Neural cell (in vitro differentiated cells): Measurements from ENCODE around the gene SEMA3B. TPM values are rescaled to one million over a fixed set of nuclear protein-coding genes. Genes with fewer than 3 reads are reported as not detected.
"Not testable (repeated sequence)": the region's sequence is repeated elsewhere in the genome, so short reads cannot be mapped to it uniquely, and the experiment has no call there.

Experiments used
- H2AFZ ChIP-seq: fragments of 200-600, 300-800 bp; sonication (generic), shearing (Covaris generic); 2 replicates; pipeline ENCODE4 v1.6.0; 2014; ENCODE audit warnings: low read depth, mild to moderate bottlenecking, antibody characterized with exemption, low read length, moderate library complexity
- H3F3A ChIP-seq: fragments of 200-600 bp; shearing (Covaris generic); 2 replicates; pipeline ENCODE4 v1.6.1; 2016; ENCODE audit warnings: mild to moderate bottlenecking, moderate library complexity, mixed read lengths, antibody characterized with exemption, low read length; ENCODE audit not compliant: insufficient read depth, poor library complexity, severe bottlenecking
- H3K27ac ChIP-seq: fragments of 200-600, 300-800 bp; sonication (generic), shearing (Covaris generic); 2 replicates; pipeline ENCODE4 v1.5.1; 2014; ENCODE audit warnings: mild to moderate bottlenecking, low read length, moderate library complexity
- H3K27me3 ChIP-seq: fragments of 300-800, 200-600 bp; sonication (generic), shearing (Covaris generic); 2 replicates; pipeline ENCODE4 v1.6.0; 2014; ENCODE audit warnings: mild to moderate bottlenecking, low read depth, low read length, moderate library complexity; ENCODE audit not compliant: insufficient read depth
- H3K36me3 ChIP-seq: fragments of 300-800, 200-600 bp; sonication (generic), shearing (Covaris generic); 2 replicates; pipeline ENCODE4 v1.5.1; 2014; ENCODE audit warnings: mild to moderate bottlenecking, antibody characterized with exemption, low read length, moderate library complexity; ENCODE audit not compliant: insufficient read depth
- H3K4me2 ChIP-seq: fragments of 300-800, 200-600 bp; sonication (generic), shearing (Covaris generic); 2 replicates; pipeline ENCODE4 v1.6.0; 2014; ENCODE audit warnings: mild to moderate bottlenecking, low read length
- H3K4me3 ChIP-seq: fragments of 300-800, 200-600 bp; sonication (generic), shearing (Covaris generic); 2 replicates; pipeline ENCODE4 v1.5.1; 2014; ENCODE audit warnings: mild to moderate bottlenecking, low read length, moderate library complexity
- H3K79me2 ChIP-seq: fragments of 200-600 bp; shearing (Covaris generic); replicated peaks from 2 replicates; pipeline ENCODE4 v1.6.0; 2014; ENCODE audit warnings: mild to moderate bottlenecking, low read length, moderate library complexity; ENCODE audit not compliant: insufficient read depth
- H3K9ac ChIP-seq: fragments of 300-800, 200-600 bp; sonication (generic), shearing (Covaris generic); 2 replicates; pipeline ENCODE4 v1.6.1; 2016; ENCODE audit warnings: mild to moderate bottlenecking, low read length, mixed read lengths
- H3K9me2 ChIP-seq: fragments of 200-600 bp; shearing (Covaris generic); 2 replicates; pipeline ENCODE4 v1.6.1; 2016; ENCODE audit warnings: mild to moderate bottlenecking, low read length, mixed read lengths; ENCODE audit not compliant: insufficient read depth
- H3K9me3 ChIP-seq: fragments of 200-600, 300-800 bp; sonication (generic), shearing (Covaris generic); 2 replicates; pipeline ENCODE4 v1.6.1; 2016; ENCODE audit warnings: mild to moderate bottlenecking, mixed run types, low read length, moderate library complexity, mixed read lengths
- H4K20me1 ChIP-seq: fragments of 200-600 bp; shearing (Covaris generic); 2 replicates; pipeline ENCODE4 v1.6.1; 2016; ENCODE audit warnings: mild to moderate bottlenecking, mixed run types; ENCODE audit not compliant: insufficient read depth
- CTCF ChIP-seq: fragments of 450-650 bp; IDR thresholded peaks from 2 replicates; pipeline ENCODE4 v1.5.1; 2014; ENCODE audit warnings: antibody characterized with exemption, mild to moderate bottlenecking, moderate library complexity; ENCODE audit not compliant: poor library complexity, severe bottlenecking
- EP300 ChIP-seq: fragments of 450-650 bp; conservative IDR thresholded peaks from 2 replicates; pipeline ENCODE4 v1.6.1; 2014; ENCODE audit warnings: antibody characterized with exemption, mild to moderate bottlenecking, moderate library complexity; ENCODE audit not compliant: poor library complexity, severe bottlenecking
- EZH2 ChIP-seq: fragments of 200-600, 300-800 bp; shearing (Covaris generic), sonication (generic); IDR thresholded peaks from 2 replicates; pipeline ENCODE4 v1.6.1; 2014; ENCODE audit warnings: antibody characterized with exemption, low read length, borderline replicate concordance, mild to moderate bottlenecking; ENCODE audit not compliant: insufficient read depth, poor library complexity, severe bottlenecking
- MXI1 ChIP-seq: fragments of 450-650 bp; conservative IDR thresholded peaks from 2 replicates; pipeline ENCODE4 v1.6.1; 2014; ENCODE audit warnings: antibody characterized with exemption, mild to moderate bottlenecking; ENCODE audit not compliant: poor library complexity, severe bottlenecking
- POLR2AphosphoS5 ChIP-seq: IDR thresholded peaks from 2 replicates; pipeline ENCODE4 v1.6.1; 2012
- RAD21 ChIP-seq: fragments of 450-650 bp; conservative IDR thresholded peaks from 2 replicates; pipeline ENCODE4 v1.6.1; 2014; ENCODE audit warnings: antibody characterized with exemption, mild to moderate bottlenecking, moderate library complexity
- REST ChIP-seq: IDR thresholded peaks from 2 replicates; pipeline ENCODE4 v1.6.1; 2012; ENCODE audit warnings: borderline replicate concordance
- SMC3 ChIP-seq: fragments of 450-650 bp; conservative IDR thresholded peaks from 2 replicates; pipeline ENCODE4 v1.6.1; 2014; ENCODE audit warnings: antibody characterized with exemption, mild to moderate bottlenecking, moderate library complexity; ENCODE audit not compliant: poor library complexity
- TAF1 ChIP-seq: IDR thresholded peaks from 2 replicates; pipeline ENCODE4 v1.6.1; 2012; ENCODE audit warnings: low read depth
- polyA plus RNA-seq: library from polyadenylated mRNA; depleted of rRNA; stranded (reverse); fragments of >200 nt; gene quantifications from 2 replicates; pipeline ENCODE4 v1.2.3, GENCODE V29; 2014

Gene SEMA3B
- polyA plus RNA-seq, 1 donor from 2014 or later, result 7.8 TPM

- TF ChIP-seq POLR2AphosphoS5 (peak; percentile 92), RAD21 (peak; percentile 93), SMC3 (peak; percentile 95), MXI1 (peak; percentile 24), EP300 (peak; percentile 48), REST (peak; percentile 63), TAF1 (no peak), EZH2 (no peak), CTCF (peak; percentile 84)
- Histone ChIP-seq H3K9me2 (no peaks in the 10 kb centered on the region), H3K9ac (peak overlapping the region; percentile 89), H3K36me3 (no peaks in the 10 kb centered on the region), H4K20me1 (no peaks in the 10 kb centered on the region), H3K27me3 (no peaks in the 10 kb centered on the region), H3K4me2 (peak overlapping the region; percentile 37), H3K27ac (peak overlapping the region; percentile 87), H3K79me2 (no peaks in the 10 kb centered on the region), H3F3A (no peaks in the 10 kb centered on the region), H3K4me3 (peak overlapping the region; percentile 73), H2AFZ (peak overlapping the region; percentile 34), H3K9me3 (no peaks in the 10 kb centered on the region)
Observed at GRCh38 chr3:50227390-50228183, 41.4 kb upstream of the SEMA3B start.

DNA sequence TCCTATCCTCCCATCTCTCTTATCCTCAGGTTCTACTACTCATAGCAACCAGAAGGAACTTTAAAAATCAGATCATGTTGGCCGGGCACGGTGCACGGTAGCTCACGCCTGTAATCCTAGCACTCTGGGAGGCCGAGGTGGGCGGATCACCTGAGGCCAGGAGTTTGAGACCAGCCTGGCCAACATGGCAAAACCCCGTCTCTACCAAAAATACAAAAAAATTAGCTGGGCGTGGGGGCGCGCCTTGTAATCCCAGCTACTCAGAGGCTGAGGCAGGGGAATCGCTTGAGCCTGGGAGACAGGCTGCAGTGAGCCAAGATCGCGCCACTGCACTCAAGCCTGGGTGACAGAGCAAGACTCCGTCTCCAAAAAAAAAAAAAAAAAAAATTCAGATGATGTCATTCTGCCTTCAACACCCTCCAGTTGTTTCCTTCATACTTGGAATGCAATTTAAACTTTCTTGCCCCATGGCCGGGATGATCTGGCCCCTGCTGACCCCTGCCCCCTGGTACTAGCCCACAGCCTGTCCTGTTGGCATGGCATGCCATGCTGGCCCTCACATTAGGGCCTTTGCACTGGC lies 40.7 kb upstream of the SEMA3B start:
- peak overlapping the region; percentile 89 for H3K9ac ChIP-seq
- not testable (repeated sequence) for H2AFZ ChIP-seq, H3K9me3 ChIP-seq, H3K36me3 ChIP-seq, H3K9me2 ChIP-seq, H3K27me3 ChIP-seq, H3F3A ChIP-seq, H3K79me2 ChIP-seq, H4K20me1 ChIP-seq
- peak overlapping the region; percentile 37 for H3K4me2 ChIP-seq
- peak overlapping the region; percentile 87 for H3K27ac ChIP-seq
- peak overlapping the region; percentile 73 for H3K4me3 ChIP-seq
